ENCODE data around the gene TMEM253.

- no peak for TF ChIP-seq POLR2AphosphoS5 (IDR thresholded peaks at IDR 0.05)
- no peak for TF ChIP-seq CTCF (IDR thresholded peaks at IDR 0.05)
- no peak for TF ChIP-seq POLR2A (IDR thresholded peaks at IDR 0.05)
- TF ChIP-seq EP300 (IDR thresholded peaks at IDR 0.05) = no peak
Measured at GRCh38 chr14:21072781-21073339, 28.0 kb upstream of the TMEM253 start.
